Measurements from ENCODE around the gene EBP.
"Not testable (repeated sequence)": the region's sequence is repeated elsewhere in the genome, so short reads cannot be mapped to it uniquely, and the experiment has no call there.

The EBP gene

GRCh38 chrX:48531358-48531959 lies 9.9 kb downstream of the EBP start:
- DNase-seq: no peak

- no peak for DNase-seq
Observed at GRCh38 chrX:48532161-48532560, 10.6 kb downstream of the EBP start.

- DNase-seq: no peak
Observed at GRCh38 chrX:48533165-48533564, 11.6 kb downstream of the EBP start.

- no peak for DNase-seq
Observed at GRCh38 chrX:48538641-48539344, 17.2 kb downstream of the EBP start.

- DNase-seq: peak; percentile 96 to 97
Observed at GRCh38 chrX:48539345-48540027, 17.9 kb downstream of the EBP start, which contains the start of gene TBC1D25. Gene TBC1D25 (plus strand): TSS chrX:48539714. CDS start chrX:48539798, 84 bp downstream.

- peak; percentile 55 to 65 for DNase-seq
Observed at GRCh38 chrX:48540028-48540375, 18.4 kb downstream of the EBP start.

- no peak for DNase-seq
Observed at GRCh38 chrX:48540480-48540879, 18.9 kb downstream of the EBP start.

GRCh38 chrX:48541140-48541814 lies 19.7 kb downstream of the EBP start:
- no peak for DNase-seq

- no peak for DNase-seq
Observed at GRCh38 chrX:48548871-48549270, 27.3 kb downstream of the EBP start.

GRCh38 chrX:48555731-48556325 lies 34.2 kb downstream of the EBP start:
- not testable (repeated sequence) for DNase-seq

- DNase-seq: no peak
Observed at GRCh38 chrX:48558271-48558670, 36.7 kb downstream of the EBP start.

- DNase-seq: no peak
Observed at GRCh38 chrX:48559636-48560035, 38.0 kb downstream of the EBP start.

GRCh38 chrX:48560056-48560455 lies 38.4 kb downstream of the EBP start:
- no peak for DNase-seq

GRCh38 chrX:48560681-48561080 lies 39.1 kb downstream of the EBP start:
- no peak for DNase-seq

GRCh38 chrX:48569958-48570357 lies 48.4 kb downstream of the EBP start:
- peak in 1 of 2 experiments; percentile 18 for DNase-seq

GRCh38 chrX:48573690-48574269 lies 52.2 kb downstream of the EBP start:
- DNase-seq: peak; percentile 21 to 26

GRCh38 chrX:48574270-48575266 lies 53.0 kb downstream of the EBP start, which contains the start of gene RBM3:
Gene RBM3 (plus strand): TSS chrX:48574484. CDS start chrX:48575181, 697 bp downstream.
- peak; percentile 87 to 89 for DNase-seq

- no peak for DNase-seq
Observed at GRCh38 chrX:48575642-48576041, 54.0 kb downstream of the EBP start.

GRCh38 chrX:48576108-48576507 lies 54.5 kb downstream of the EBP start:
- DNase-seq: peak in 1 of 2 experiments; percentile 10
